H9 (cell line): Measurements from ENCODE around the gene PRKAR1A. TPM values are rescaled to one million over a fixed set of nuclear protein-coding genes. Genes with fewer than 3 reads are reported as not detected.

Source experiments
- DNase-seq: peaks from one replicate; pipeline ENCODE4 v3.0.0-alpha.2; 2017
- H2AFZ ChIP-seq: one replicate; pipeline ENCODE4 v1.6.1; 2013; ENCODE audit warnings: mild to moderate bottlenecking, low read length, control low read depth, moderate library complexity
- H2AK5ac ChIP-seq: 2 replicates; pipeline ENCODE4 v1.6.1; 2013; ENCODE audit warnings: low read length, control low read depth, mixed read lengths; ENCODE audit not compliant: insufficient read length
- H2BK120ac ChIP-seq: one replicate; pipeline ENCODE4 v1.6.1; 2013; ENCODE audit warnings: low read depth, mild to moderate bottlenecking, low read length, control low read depth, inconsistent platforms; ENCODE audit not compliant: poor library complexity, severe bottlenecking
- H2BK12ac ChIP-seq: 2 replicates; pipeline ENCODE4 v1.6.1; 2013; ENCODE audit warnings: low read length, control low read depth, mixed read lengths, low read depth; ENCODE audit not compliant: insufficient read length
- H2BK15ac ChIP-seq: 2 replicates; pipeline ENCODE4 v1.6.1; 2013; ENCODE audit warnings: low read depth, low read length, control low read depth
- H2BK20ac ChIP-seq: one replicate; pipeline ENCODE4 v1.6.1; 2013; ENCODE audit warnings: low read depth, mild to moderate bottlenecking, low read length, control low read depth, inconsistent platforms; ENCODE audit not compliant: poor library complexity, severe bottlenecking
- H2BK5ac ChIP-seq: 2 replicates; pipeline ENCODE4 v1.6.1; 2013; ENCODE audit warnings: low read length, control low read depth, mixed read lengths; ENCODE audit not compliant: insufficient read length
- H3K14ac ChIP-seq: 2 replicates; pipeline ENCODE4 v1.6.1; 2013; ENCODE audit warnings: low read length, control low read depth; ENCODE audit not compliant: insufficient read depth
- H3K18ac ChIP-seq: 2 replicates; pipeline ENCODE4 v1.6.1; 2013; ENCODE audit warnings: low read depth, mild to moderate bottlenecking, mixed read lengths, low read length, control low read depth; ENCODE audit not compliant: insufficient read length
- H3K23ac ChIP-seq: 2 replicates; pipeline ENCODE4 v1.6.1; 2013; ENCODE audit warnings: low read length, control low read depth, mixed read lengths, low read depth; ENCODE audit not compliant: insufficient read length
- H3K23me2 ChIP-seq: 2 replicates; pipeline ENCODE4 v1.6.1; 2013; ENCODE audit warnings: low read depth, mild to moderate bottlenecking, mixed read lengths, low read length, control low read depth; ENCODE audit not compliant: insufficient read length, poor library complexity, severe bottlenecking
- H3K27ac ChIP-seq: 2 replicates; pipeline ENCODE4 v1.5.1; 2013; ENCODE audit warnings: low read length, control low read depth, mixed read lengths, low read depth; ENCODE audit not compliant: insufficient read length
- H3K27me3 ChIP-seq: 2 replicates; pipeline ENCODE4 v1.6.1; 2013; ENCODE audit warnings: low read length, control low read depth, inconsistent platforms; ENCODE audit not compliant: insufficient read depth
- H3K4ac ChIP-seq: 2 replicates; pipeline ENCODE4 v1.6.1; 2013; ENCODE audit warnings: low read depth, mild to moderate bottlenecking, control low read depth, inconsistent platforms, low read length, moderate library complexity
- H3K4me1 ChIP-seq: 2 replicates; pipeline ENCODE4 v1.6.1; 2013; ENCODE audit warnings: low read length, control low read depth, inconsistent platforms; ENCODE audit not compliant: insufficient read depth
- H3K4me2 ChIP-seq: 2 replicates; pipeline ENCODE4 v1.6.1; 2013; ENCODE audit warnings: low read length, control low read depth, mixed read lengths; ENCODE audit not compliant: insufficient read length, insufficient read depth
- H3K56ac ChIP-seq: 2 replicates; pipeline ENCODE4 v1.6.1; 2013; ENCODE audit warnings: low read depth, mild to moderate bottlenecking, mixed read lengths, low read length, control low read depth; ENCODE audit not compliant: insufficient read length
- H3K79me1 ChIP-seq: 2 replicates; pipeline ENCODE4 v1.6.1; 2013; ENCODE audit warnings: low read depth, mild to moderate bottlenecking, moderate library complexity, low read length, control low read depth, inconsistent platforms; ENCODE audit not compliant: insufficient read depth, poor library complexity, severe bottlenecking
- H3K79me2 ChIP-seq: 2 replicates; pipeline ENCODE4 v1.6.1; 2013; ENCODE audit warnings: low read length, control low read depth, inconsistent platforms; ENCODE audit not compliant: insufficient read depth
- H3K9ac ChIP-seq: 2 replicates; pipeline ENCODE4 v1.6.1; 2013; ENCODE audit warnings: low read length, control low read depth, mixed read lengths; ENCODE audit not compliant: insufficient read length; ENCODE audit errors: extremely low read depth
- H3K9me3 ChIP-seq: one replicate; pipeline ENCODE4 v1.6.1; 2013; ENCODE audit warnings: low read depth, low read length, inconsistent platforms; ENCODE audit not compliant: control insufficient read depth
- H3T11ph ChIP-seq: one replicate; pipeline ENCODE4 v1.6.1; 2013; ENCODE audit warnings: mild to moderate bottlenecking, low read length, control low read depth, inconsistent platforms
- H4K20me1 ChIP-seq: one replicate; pipeline ENCODE4 v1.6.1; 2013; ENCODE audit not compliant: control insufficient read depth, insufficient read length, insufficient read depth
- H4K5ac ChIP-seq: 2 replicates; pipeline ENCODE4 v1.6.1; 2013; ENCODE audit warnings: low read depth, mild to moderate bottlenecking, mixed read lengths, low read length, control low read depth; ENCODE audit not compliant: insufficient read length
- H4K8ac ChIP-seq: replicated peaks from 2 replicates; pipeline ENCODE4 v1.6.1; 2013; ENCODE audit warnings: low read length, control low read depth, mixed read lengths, low read depth; ENCODE audit not compliant: insufficient read length
- H4K91ac ChIP-seq: 2 replicates; pipeline ENCODE4 v1.6.1; 2013; ENCODE audit warnings: low read depth, mild to moderate bottlenecking, moderate library complexity, mixed read lengths, low read length, control low read depth; ENCODE audit not compliant: insufficient read length
- H3K27ac Mint-ChIP-seq, 3 experiments: 2 replicates in 2 of 3; 3 replicates in 1 of 3; pipeline ENCODE4 v1.8.0; 2020 to 2021; ENCODE audit warnings: mixed read lengths in 3 of 3, mild to moderate bottlenecking in 1 of 3, moderate library complexity in 1 of 3
- H3K27me3 Mint-ChIP-seq: 2 replicates; pipeline ENCODE4 v1.8.0; 2021; ENCODE audit warnings: low read depth, mild to moderate bottlenecking, moderate library complexity, mixed read lengths
- H3K36me3 Mint-ChIP-seq, 3 experiments: 2 replicates in 2 of 3; 3 replicates in 1 of 3; pipeline ENCODE4 v1.8.0; 2020 to 2021; ENCODE audit warnings: low read depth in 3 of 3, mixed read lengths in 3 of 3; ENCODE audit not compliant: insufficient read depth in 1 of 3
- H3K4me1 Mint-ChIP-seq, 2 experiments: 2 replicates each; pipeline ENCODE4 v1.8.0; 2020; ENCODE audit warnings: mixed read lengths in 2 of 2
- H3K4me3 Mint-ChIP-seq, 2 experiments: 2 replicates in 1 of 2; 3 replicates in 1 of 2; pipeline ENCODE4 v1.8.0; 2020 to 2021; ENCODE audit warnings: mild to moderate bottlenecking in 2 of 2, mixed read lengths in 2 of 2, moderate library complexity in 1 of 2
- H3K9me3 Mint-ChIP-seq, 2 experiments: 2 replicates in 1 of 2; 3 replicates in 1 of 2; pipeline ENCODE4 v1.8.0; 2020; ENCODE audit warnings: mild to moderate bottlenecking in 2 of 2, mixed read lengths in 2 of 2, moderate library complexity in 1 of 2
- WGBS: extraction: QIAGEN DNeasy Blood & Tissue Kit; methylation state at CpG from one replicate; pipeline ENCODE4 v1.1.7; 2013; ENCODE audit warnings: missing lambda C conversion rate, low lambda C conversion rate, mixed read lengths; ENCODE audit not compliant: insufficient read length; ENCODE audit errors: extremely low coverage; 5-methylcytosine and 5-hydroxymethylcytosine counted together
- total RNA-seq: library from RNA; stranded (reverse); gene quantifications from 2 replicates; pipeline ENCODE4 v1.2.1, GENCODE V29; 2021
- TF ChIP-seq, protein P1 (sequence below): fragments of 200-600 bp; sonication (generic); conservative IDR thresholded peaks from 3 replicates; pipeline ENCODE4 v1.8.0; 2021; ENCODE audit warnings: antibody characterized with exemption, mild to moderate bottlenecking

Gene PRKAR1A
- total RNA-seq, 1 experiment from 2014 or later: 171 TPM

DNA sequence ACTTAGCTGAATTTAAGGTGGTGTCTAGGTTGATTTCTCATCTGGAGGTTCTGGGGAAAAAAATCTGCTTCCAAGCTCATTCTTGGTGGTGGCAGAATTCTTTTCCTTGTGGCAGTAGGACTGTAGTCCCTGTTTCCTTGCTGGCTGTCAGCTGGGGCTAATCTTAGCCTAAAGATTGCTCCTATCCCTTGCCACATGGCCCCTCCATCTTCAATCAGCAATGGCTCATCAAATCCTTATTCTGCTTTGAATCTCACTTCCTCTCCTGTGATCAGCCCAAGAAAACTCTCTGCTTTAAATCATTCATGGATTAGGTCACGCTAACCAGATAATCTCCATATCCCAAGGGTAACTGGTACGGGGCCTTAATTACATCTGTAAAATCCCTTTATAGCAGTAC lies 82.3 kb downstream of the PRKAR1A start:
- H2AFZ ChIP-seq: no peak overlapping the region
- H3K4me1 ChIP-seq: no peaks in the 10 kb centered on the region; the same call in 1 of the 2 replicates
- peak; percentile 0 for DNase-seq
- no peak overlapping the region for H2BK120ac ChIP-seq
- Mint-ChIP-seq H3K4me1 (peaks cover 26 to 42% of the 10 kb centered on the region in 2 experiments), H3K4me3 (no peak overlapping the region), H3K9me3 (peaks cover 0 to 3% of the 10 kb centered on the region in 2 experiments; a peak in 1 of 5 replicates), H3K27me3 (peaks cover 7% of the 10 kb centered on the region), H3K27ac (no peak overlapping the region), H3K36me3 (peaks cover 0 to 83% (median 52%) of the 10 kb centered on the region in 3 experiments; a peak in 4 of 7 replicates)
- no peak overlapping the region for H3T11ph ChIP-seq
- TF ChIP-seq, protein P1, sequence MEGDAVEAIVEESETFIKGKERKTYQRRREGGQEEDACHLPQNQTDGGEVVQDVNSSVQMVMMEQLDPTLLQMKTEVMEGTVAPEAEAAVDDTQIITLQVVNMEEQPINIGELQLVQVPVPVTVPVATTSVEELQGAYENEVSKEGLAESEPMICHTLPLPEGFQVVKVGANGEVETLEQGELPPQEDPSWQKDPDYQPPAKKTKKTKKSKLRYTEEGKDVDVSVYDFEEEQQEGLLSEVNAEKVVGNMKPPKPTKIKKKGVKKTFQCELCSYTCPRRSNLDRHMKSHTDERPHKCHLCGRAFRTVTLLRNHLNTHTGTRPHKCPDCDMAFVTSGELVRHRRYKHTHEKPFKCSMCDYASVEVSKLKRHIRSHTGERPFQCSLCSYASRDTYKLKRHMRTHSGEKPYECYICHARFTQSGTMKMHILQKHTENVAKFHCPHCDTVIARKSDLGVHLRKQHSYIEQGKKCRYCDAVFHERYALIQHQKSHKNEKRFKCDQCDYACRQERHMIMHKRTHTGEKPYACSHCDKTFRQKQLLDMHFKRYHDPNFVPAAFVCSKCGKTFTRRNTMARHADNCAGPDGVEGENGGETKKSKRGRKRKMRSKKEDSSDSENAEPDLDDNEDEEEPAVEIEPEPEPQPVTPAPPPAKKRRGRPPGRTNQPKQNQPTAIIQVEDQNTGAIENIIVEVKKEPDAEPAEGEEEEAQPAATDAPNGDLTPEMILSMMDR: no peak
- H4K5ac ChIP-seq: no peak overlapping the region
- H2BK15ac ChIP-seq: no peak overlapping the region
- H2BK20ac ChIP-seq: no peak overlapping the region
- H4K20me1 ChIP-seq: no peaks in the 10 kb centered on the region
- H3K79me2 ChIP-seq: no peaks in the 10 kb centered on the region
- H2BK12ac ChIP-seq: no peak overlapping the region
- no peak overlapping the region for H4K91ac ChIP-seq
- H3K4ac ChIP-seq: no peak overlapping the region
- no peak overlapping the region for H3K18ac ChIP-seq
- H3K23ac ChIP-seq: no peak overlapping the region
- H3K9ac ChIP-seq: no peak overlapping the region
- whole genome bisulfite sequencing: no CpG with 5 or more reads among the region's 2 CpGs
- H3K4me2 ChIP-seq: no peak overlapping the region
- H3K27me3 ChIP-seq: peaks cover 4% of the 10 kb centered on the region; the same call in 1 of the 2 replicates
- no peaks in the 10 kb centered on the region for H3K23me2 ChIP-seq
- H3K27ac ChIP-seq: no peak overlapping the region
- H3K9me3 ChIP-seq: no peaks in the 10 kb centered on the region
- H3K79me1 ChIP-seq: no peaks in the 10 kb centered on the region
- H2AK5ac ChIP-seq: no peak overlapping the region
- no peak overlapping the region for H4K8ac ChIP-seq
- H2BK5ac ChIP-seq: no peak overlapping the region
- H3K14ac ChIP-seq: no peak overlapping the region
- H3K56ac ChIP-seq: no peak overlapping the region
